Endothelial cell of umbilical vein (primary cell): Measurements from ENCODE around the gene CKAP5. TPM values are rescaled to one million over a fixed set of nuclear protein-coding genes. Genes with fewer than 3 reads are reported as not detected.

Experiments
- BruUV-seq: library from RNA; stranded (reverse); fragments of 400-500 nt; replicated peaks from 2 replicates; lab custom pipeline; 2021; lab: Mats Ljungman, UMichigan
- CTCF ChIA-PET: fragments of 300-600, 350-600 bp; sonication (Branson Sonifier 250); formaldehyde crosslinking; loops from one replicate; lab custom pipeline; 2021; ENCODE audit warnings: antibody characterized with exemption, inconsistent platforms; lab: Charles Lee
- POLR2A ChIA-PET: fragments of 300-600, 350-600 bp; sonication (Branson Sonifier 250); formaldehyde crosslinking; loops from one replicate; lab custom pipeline; 2021; ENCODE audit warnings: antibody characterized with exemption, inconsistent platforms; lab: Charles Lee
- DNase-seq: peaks from one replicate; pipeline ENCODE4 v3.0.0-alpha.2; 2011; ENCODE audit warnings: low read depth, low spot score
- FAIRE-seq: peaks from 2 replicates; lab custom pipeline; 2011; peaks lifted over from hg19 to GRCh38; lab: Jason Lieb, UNC
- H2AFZ ChIP-seq: 2 replicates; pipeline ENCODE4 v1.6.0; 2012; ENCODE audit warnings: low read depth, low read length, control low read depth, inconsistent platforms
- H3K27ac ChIP-seq: 2 replicates; pipeline ENCODE4 v1.5.1; 2011; ENCODE audit warnings: low read depth, mild to moderate bottlenecking, control low read depth, low read length, moderate library complexity; ENCODE audit not compliant: insufficient read depth
- H3K27me3 ChIP-seq, 2 experiments: 2 replicates each; pipeline versions ENCODE4 v1.6.0 to v1.6.1; 2011; ENCODE audit warnings: low read length in 2 of 2, mixed read lengths in 1 of 2; ENCODE audit not compliant: control insufficient read depth in 2 of 2, insufficient read depth in 2 of 2
- H3K36me3 ChIP-seq, 2 experiments: 2 replicates in 1 of 2; 3 replicates in 1 of 2; pipeline ENCODE4 v1.5.1; 2011; ENCODE audit warnings: low read length in 2 of 2, mild to moderate bottlenecking in 1 of 2, moderate library complexity in 1 of 2; ENCODE audit not compliant: control insufficient read depth in 2 of 2, insufficient read depth in 2 of 2; ENCODE audit errors: extremely low read depth in 1 of 2
- H3K4me1 ChIP-seq: 3 replicates; pipeline ENCODE4 v1.5.1; 2011; ENCODE audit warnings: mild to moderate bottlenecking, low read length; ENCODE audit not compliant: control insufficient read depth, insufficient read depth; ENCODE audit errors: extremely low read depth
- H3K4me2 ChIP-seq: 2 replicates; pipeline ENCODE4 v1.6.1; 2011; ENCODE audit warnings: low read length, control low read depth, mixed read lengths; ENCODE audit not compliant: insufficient read depth
- H3K4me3 ChIP-seq, 3 experiments: fragments of 200-600 bp in 1 of 3; sonication (generic), shearing (Covaris generic) in 1 of 3; replicated peaks in 1 of 3; 2 replicates each; pipeline ENCODE4 v1.5.1; 2011 to 2016; ENCODE audit warnings: control low read depth in 3 of 3, low read length in 3 of 3, mild to moderate bottlenecking in 2 of 3, inconsistent platforms in 1 of 3, low read depth in 1 of 3, moderate library complexity in 1 of 3; ENCODE audit not compliant: insufficient read depth in 1 of 3
- H3K79me2 ChIP-seq: 2 replicates; pipeline ENCODE4 v1.6.0; 2012; ENCODE audit warnings: low read length, inconsistent platforms; ENCODE audit not compliant: control insufficient read depth, insufficient read depth
- H3K9ac ChIP-seq: replicated peaks from 2 replicates; pipeline ENCODE3; 2011; ENCODE audit warnings: low read length, control low read depth; ENCODE audit not compliant: insufficient read depth; ENCODE audit errors: extremely low read depth
- H3K9me1 ChIP-seq: replicated peaks from 3 replicates; pipeline ENCODE4 v1.6.0; 2011; ENCODE audit warnings: mild to moderate bottlenecking, low read length; ENCODE audit not compliant: control insufficient read depth, insufficient read depth; ENCODE audit errors: extremely low read depth
- H3K9me3 ChIP-seq: replicated peaks from 2 replicates; pipeline ENCODE4 v1.5.1; 2012; ENCODE audit warnings: low read length, inconsistent platforms; ENCODE audit not compliant: control insufficient read depth, insufficient read depth
- H4K20me1 ChIP-seq: replicated peaks from 2 replicates; pipeline ENCODE3; 2011; ENCODE audit warnings: mild to moderate bottlenecking, low read length; ENCODE audit not compliant: control insufficient read depth, insufficient read depth; ENCODE audit errors: extremely low read depth
- EZH2 ChIP-seq: IDR thresholded peaks from 2 replicates; pipeline ENCODE4 v1.6.1; 2012; ENCODE audit warnings: borderline replicate concordance, low read depth, mild to moderate bottlenecking, moderate library complexity, low read length, inconsistent platforms; ENCODE audit not compliant: severe bottlenecking
- FOS ChIP-seq: IDR thresholded peaks from 2 replicates; pipeline ENCODE4 v1.6.1; 2011; ENCODE audit warnings: mild to moderate bottlenecking, low read length, moderate library complexity, borderline replicate concordance; ENCODE audit not compliant: insufficient read depth
- GATA2 ChIP-seq: IDR thresholded peaks from 2 replicates; pipeline ENCODE4 v1.7.0; 2011; ENCODE audit warnings: low read depth, mild to moderate bottlenecking, moderate library complexity, mixed read lengths, low read length; ENCODE audit not compliant: insufficient read length, insufficient read depth
- JUN ChIP-seq: IDR thresholded peaks from 2 replicates; pipeline ENCODE4 v1.6.1; 2011; ENCODE audit warnings: borderline replicate concordance, low read depth; ENCODE audit not compliant: insufficient read length, insufficient read depth
- MYC ChIP-seq: IDR thresholded peaks from one replicate; pipeline ENCODE4 v1.6.1; 2011; ENCODE audit warnings: mild to moderate bottlenecking, low read depth, low read length
- POLR2A ChIP-seq: IDR thresholded peaks from 2 replicates; pipeline ENCODE4 v1.6.1; 2012; ENCODE audit warnings: low read depth, mild to moderate bottlenecking, control low read depth, low read length
- POLR2AphosphoS5 ChIP-seq: IDR thresholded peaks from 2 replicates; pipeline ENCODE4 v1.6.1; 2012; ENCODE audit warnings: low read depth, mild to moderate bottlenecking, control low read depth, low read length, moderate library complexity; ENCODE audit not compliant: insufficient read depth
- dilution Hi-C: fragments of 300-500 bp; cut with MboI; formaldehyde crosslinking; loops from one replicate; pipeline ENCODE4 v1.15.0; 2019; ENCODE audit warnings: low sequenced_read_pairs; ENCODE audit not compliant: extremely low pct_ligation_motif_present
- intact Hi-C: fragments of 100-400 bp; cut with micrococcal nuclease; formaldehyde crosslinking; loops from one replicate; pipeline ENCODE4 v1.10.0; 2022
- polyA plus RNA-seq, 4 experiments: library from polyadenylated mRNA; depleted of rRNA in 3 of 4; stranded (reverse) in 3 of 4; unstranded in 1 of 4; fragments of >200 nt; gene quantifications; 2 replicates each; pipeline versions ENCODE4 v1.2.1 to v1.2.3, GENCODE V29; 2011 to 2012; ENCODE audit warnings: missing spikeins in 1 of 4
- total RNA-seq: library from RNA; stranded (reverse); gene quantifications from 2 replicates; pipeline ENCODE4 v1.2.3, GENCODE V29; 2021
- TF ChIP-seq, protein P1 (sequence below), 2 donors: IDR thresholded peaks; 1 replicate in 1 of 2; 2 replicates in 1 of 2; pipeline ENCODE4 v1.5.1; 2011; ENCODE audit warnings: low read length in 2 of 2, mild to moderate bottlenecking in 2 of 2, moderate library complexity in 2 of 2, control low read depth in 1 of 2, inconsistent platforms in 1 of 2, low read depth in 1 of 2; ENCODE audit not compliant: insufficient read depth in 1 of 2; ENCODE audit errors: extremely low read depth in 1 of 2
- TF ChIP-seq, protein P2 (sequence below): IDR thresholded peaks from 2 replicates; pipeline ENCODE4 v1.6.1; 2011; ENCODE audit not compliant: insufficient read depth, insufficient read length

Gene CKAP5
- total and polyA plus RNA-seq, 2 donors (not counting 3 experiments of a cell fraction or from before 2014, with no cell fraction given), result 47.4 to 138 TPM

DNA sequence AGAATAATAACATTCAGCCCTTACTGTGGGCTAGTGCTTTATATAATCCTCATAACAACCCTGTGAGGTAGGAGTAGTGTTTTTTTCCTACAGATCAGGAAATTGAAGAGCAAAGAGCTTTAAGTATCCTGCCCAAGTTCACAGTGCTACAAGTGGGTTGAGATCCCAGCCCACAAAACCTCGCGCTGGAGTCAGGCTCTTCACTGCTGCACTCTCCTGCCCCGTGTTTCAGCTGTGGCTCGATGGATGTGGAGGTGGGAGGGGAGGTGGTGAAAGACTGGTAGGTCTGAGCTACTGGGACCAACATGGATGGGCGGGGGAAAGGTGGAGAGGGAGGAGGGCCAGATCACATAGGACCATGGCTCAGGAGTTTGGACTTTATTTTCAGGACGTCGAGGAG lies 139.2 kb downstream of the CKAP5 start:
- POLR2A ChIA-PET, result no interaction called here
- dilution Hi-C loops, result no loop called here

More for the DNA sequence above, 139.2 kb downstream of the CKAP5 start:
- BruUV-seq, result no TSS peak
- FAIRE-seq (no peak), DNase-seq (no peak)
- intact Hi-C loops, result no loop called here
- Histone ChIP-seq H3K4me3 (no peak overlapping the region), H3K9me3 (no peaks in the 10 kb centered on the region), H3K36me3 (peaks cover 7 to 36% of the 10 kb centered on the region in 2 experiments), H3K79me2 (peaks cover 12% of the 10 kb centered on the region), H3K27me3 (no peaks in the 10 kb centered on the region), H3K4me2 (no peak overlapping the region), H4K20me1 (no peaks in the 10 kb centered on the region), H3K4me1 (peaks cover under 1% of the 10 kb centered on the region), H3K9ac (no peak overlapping the region), H3K27ac (no peak overlapping the region), H3K9me1 (no peaks in the 10 kb centered on the region), H2AFZ (no peak overlapping the region)
- CTCF ChIA-PET, result interaction anchor here (1.2 kb wide), 1 partner anchor 14 kb away, joined by 3 read pairs; no protein-coding TSS in a partner anchor
- TF ChIP-seq FOS, result no peak
- TF ChIP-seq, protein P1, sequence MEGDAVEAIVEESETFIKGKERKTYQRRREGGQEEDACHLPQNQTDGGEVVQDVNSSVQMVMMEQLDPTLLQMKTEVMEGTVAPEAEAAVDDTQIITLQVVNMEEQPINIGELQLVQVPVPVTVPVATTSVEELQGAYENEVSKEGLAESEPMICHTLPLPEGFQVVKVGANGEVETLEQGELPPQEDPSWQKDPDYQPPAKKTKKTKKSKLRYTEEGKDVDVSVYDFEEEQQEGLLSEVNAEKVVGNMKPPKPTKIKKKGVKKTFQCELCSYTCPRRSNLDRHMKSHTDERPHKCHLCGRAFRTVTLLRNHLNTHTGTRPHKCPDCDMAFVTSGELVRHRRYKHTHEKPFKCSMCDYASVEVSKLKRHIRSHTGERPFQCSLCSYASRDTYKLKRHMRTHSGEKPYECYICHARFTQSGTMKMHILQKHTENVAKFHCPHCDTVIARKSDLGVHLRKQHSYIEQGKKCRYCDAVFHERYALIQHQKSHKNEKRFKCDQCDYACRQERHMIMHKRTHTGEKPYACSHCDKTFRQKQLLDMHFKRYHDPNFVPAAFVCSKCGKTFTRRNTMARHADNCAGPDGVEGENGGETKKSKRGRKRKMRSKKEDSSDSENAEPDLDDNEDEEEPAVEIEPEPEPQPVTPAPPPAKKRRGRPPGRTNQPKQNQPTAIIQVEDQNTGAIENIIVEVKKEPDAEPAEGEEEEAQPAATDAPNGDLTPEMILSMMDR (IDR thresholded peaks at IDR 0.05; ENCODE audit: extremely low read depth in 1 of 2, insufficient read depth in 1 of 2, low read depth in 1 of 2, low read length in 2 of 2), result no peak
- TF ChIP-seq, protein P2, sequence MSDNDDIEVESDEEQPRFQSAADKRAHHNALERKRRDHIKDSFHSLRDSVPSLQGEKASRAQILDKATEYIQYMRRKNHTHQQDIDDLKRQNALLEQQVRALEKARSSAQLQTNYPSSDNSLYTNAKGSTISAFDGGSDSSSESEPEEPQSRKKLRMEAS, result no peak
- TF ChIP-seq EZH2, result no peak
- TF ChIP-seq MYC, result no peak
- no peak for TF ChIP-seq GATA2
- TF ChIP-seq JUN, result no peak
- TF ChIP-seq POLR2A, result no peak
- TF ChIP-seq POLR2AphosphoS5, result no peak
